NCI-H1694 treated with DMSO at 0.1 percent for 48 hours (cell line): ENCODE data around the gene SURF1.
A peak's percentile ranks its signal among the peaks of the same experiment; 100 is the strongest.
"Not testable (repeated sequence)": the region's sequence is repeated elsewhere in the genome, so short reads cannot be mapped to it uniquely, and the experiment has no call there.

ENCODE experiments used
- DNase-seq: peaks from one replicate; lab custom pipeline; 2025; lab: John Stamatoyannopoulos, UW

SURF1 gene

DNA sequence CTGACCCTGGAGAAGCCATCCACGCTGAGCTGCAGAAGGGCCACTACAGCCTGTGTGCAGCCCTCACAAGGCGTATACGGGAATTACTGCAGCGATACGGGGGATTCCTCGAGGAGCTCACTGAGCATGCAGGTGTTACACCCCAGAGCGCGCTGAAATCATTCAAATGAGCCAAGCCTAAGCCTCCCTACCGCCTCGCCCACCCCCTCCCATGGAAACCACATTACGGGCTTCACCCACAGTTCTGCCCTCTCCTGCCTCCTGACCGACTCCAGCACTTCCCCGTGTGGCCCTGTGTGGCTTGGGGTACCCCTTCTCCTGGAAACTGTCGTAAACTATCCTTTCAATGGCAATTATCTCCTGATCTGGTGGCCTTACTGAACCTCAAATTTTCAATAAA lies 33.6 kb downstream of the SURF1 start:
- no peak for DNase-seq

DNA sequence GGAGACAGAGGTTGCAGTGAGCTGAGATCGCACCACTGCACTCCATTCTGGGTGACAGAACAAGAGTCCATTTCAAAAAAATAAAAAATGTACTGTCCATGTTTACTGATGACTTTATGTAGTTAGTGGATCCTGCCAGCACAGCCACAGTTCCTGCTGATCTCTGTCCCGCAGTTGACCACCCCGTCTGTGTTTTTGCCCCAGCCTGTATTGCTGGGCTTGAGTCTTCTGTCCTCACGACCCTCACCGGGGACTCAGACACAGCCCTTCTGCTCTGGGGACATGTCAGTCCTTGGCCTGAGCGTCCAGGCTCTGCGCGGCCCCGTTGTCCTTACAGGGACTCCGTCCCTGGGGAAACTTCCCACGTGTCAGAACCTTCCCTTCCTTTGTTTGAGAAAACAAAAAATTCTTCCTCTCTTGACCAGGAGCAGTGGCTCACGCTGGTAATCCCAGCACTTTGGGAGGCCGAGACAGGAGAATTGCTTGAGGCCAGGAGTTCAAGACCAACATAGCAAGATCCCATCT lies 34.8 kb downstream of the SURF1 start:
- no peak for DNase-seq

DNA sequence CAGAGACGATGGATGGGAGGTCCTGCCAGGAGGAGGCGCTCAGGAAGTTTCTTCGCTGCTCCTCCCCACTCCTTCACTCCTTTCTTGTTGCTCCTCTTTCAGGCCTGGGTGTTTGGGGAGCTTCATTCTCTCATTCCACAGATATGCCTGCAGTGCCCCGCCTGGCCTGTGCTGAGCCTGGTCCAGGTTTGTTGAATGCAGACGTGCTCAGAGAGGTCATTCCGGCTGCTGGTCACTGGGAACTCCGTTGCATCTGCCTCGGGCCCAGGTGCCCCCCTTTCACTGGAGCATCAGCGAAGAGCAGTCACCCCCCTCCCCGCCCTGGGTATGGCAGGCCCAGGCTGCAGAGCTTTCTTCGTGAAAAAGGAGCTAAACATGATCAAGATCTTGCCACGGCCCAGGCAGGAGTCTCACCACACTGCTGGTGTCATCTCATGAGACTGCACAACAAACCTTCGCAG lies 35.8 kb downstream of the SURF1 start:
- no peak for DNase-seq

DNA sequence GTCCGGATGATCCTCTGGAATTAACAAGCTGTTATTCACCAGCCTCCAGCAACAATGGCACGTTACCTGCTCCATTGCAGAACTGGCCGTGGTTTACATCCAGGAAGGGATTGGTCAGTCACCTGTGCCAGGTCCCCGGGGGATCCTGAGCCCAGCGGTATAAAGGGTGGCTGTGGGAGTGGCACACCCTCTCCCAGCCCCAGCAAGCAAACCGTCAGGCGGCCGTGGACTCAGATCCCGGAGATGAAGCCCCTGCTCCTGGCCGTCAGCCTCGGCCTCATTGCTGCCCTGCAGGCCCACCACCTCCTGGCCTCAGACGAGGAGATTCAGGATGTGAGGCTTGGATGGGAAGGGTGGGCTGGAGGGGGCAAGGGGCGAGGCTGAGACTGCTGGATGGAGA lies 38.7 kb downstream of the SURF1 start:
- DNase-seq: not testable (repeated sequence)

DNA sequence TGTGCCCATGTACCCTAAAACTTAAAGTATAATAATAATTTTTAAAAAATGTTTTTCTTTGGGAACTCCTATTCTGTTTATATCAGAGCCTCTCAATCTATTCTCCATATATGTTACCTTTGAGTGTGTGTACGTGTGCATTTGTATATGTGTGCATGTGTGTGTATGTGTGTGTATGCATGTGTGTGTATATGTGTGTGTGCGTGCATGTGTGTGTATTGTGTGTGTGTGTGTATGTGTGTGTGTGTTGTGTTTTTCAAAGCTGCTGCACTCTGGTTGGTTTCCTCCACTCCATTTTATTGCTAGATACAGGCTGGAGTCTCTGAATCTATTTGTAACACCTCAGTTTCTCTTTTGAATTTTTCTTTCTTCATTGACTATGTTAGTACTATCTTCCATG lies 40.3 kb downstream of the SURF1 start:
- no peak for DNase-seq

DNA sequence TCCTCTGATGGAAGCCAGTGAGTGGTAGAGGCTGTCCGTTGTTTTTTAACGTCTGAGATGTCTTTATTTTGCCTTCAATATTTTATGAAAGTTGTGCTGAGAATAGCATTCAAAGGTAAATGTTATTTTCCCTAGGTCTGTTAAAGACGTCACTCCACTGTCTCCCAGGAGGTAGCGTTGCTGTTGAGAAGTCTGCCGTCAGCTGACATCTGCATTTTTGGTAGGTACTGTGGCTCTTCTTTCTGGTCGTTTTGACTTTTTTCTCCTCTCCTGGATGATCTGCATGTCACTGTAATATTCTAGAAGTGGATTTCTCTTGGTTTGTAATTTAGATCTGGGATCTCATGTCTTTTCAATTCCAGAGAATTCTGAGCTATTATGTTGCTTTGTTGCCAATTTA lies 46.7 kb downstream of the SURF1 start:
- DNase-seq: no peak

DNA sequence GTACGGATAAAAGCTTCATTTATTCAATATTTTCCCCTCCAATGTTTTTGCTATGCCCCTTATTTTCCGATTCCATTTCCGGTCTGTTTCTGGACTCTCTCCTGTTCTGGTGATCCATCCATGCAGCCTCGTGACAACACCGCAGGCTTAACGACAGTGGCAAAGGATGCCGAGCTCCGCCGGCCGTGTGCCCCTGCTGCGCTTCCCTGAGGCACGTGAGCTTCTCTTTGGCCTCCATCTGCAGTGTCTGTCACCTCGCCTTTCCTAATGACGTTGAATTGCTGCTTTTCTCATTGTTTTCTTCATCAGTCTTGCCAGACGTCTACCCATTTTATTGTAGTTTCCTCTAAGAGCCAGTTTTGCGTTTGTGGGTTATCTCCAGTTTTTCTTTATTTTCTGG lies 49.0 kb downstream of the SURF1 start:
- DNase-seq: no peak

DNA sequence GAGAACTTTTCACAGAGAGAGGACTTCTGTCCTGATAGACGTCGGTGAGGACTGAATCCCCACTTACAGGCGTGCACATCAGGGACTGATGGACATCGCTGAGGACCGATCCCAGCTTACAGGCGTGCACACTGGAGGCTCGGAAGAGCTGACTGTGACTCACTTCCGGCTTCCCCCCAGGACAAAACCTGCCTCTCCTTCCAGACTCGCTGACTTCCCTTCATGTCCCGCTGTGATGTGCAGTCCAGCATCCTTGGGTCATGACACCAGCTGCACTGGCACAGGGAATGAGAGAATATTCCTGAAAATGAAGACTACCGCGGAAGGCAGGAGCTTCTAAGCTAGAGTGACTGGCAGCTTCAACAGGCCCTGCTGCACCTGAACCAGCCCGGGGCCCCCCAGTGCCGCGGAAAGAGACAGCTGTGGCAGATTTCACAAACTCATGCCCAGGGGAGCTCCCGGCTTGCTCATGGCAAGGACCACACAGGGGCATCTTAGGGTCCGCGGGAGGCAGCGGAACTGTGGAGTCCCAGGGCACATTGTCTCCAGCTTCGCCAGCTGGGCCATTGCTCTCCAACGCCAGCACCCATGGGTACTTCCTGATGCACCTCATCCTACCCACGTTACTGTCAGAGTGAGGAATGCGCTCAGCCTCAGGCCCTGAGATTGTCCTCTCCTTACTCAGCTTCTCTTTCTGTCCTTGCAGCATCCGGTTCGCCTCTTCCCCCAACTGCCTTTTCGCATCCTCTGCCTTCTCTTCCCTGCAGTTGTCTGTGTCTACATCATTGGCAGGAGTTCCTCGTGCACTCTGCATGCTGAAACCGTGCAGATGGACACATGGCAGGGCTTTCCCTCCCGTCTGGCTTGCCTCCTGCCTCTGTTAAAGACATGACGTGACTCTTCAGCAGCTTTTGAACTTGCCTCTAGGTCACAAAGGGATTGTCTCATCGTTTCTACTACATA lies 49.8 kb downstream of the SURF1 start:
- DNase-seq: peak; percentile 46

DNA sequence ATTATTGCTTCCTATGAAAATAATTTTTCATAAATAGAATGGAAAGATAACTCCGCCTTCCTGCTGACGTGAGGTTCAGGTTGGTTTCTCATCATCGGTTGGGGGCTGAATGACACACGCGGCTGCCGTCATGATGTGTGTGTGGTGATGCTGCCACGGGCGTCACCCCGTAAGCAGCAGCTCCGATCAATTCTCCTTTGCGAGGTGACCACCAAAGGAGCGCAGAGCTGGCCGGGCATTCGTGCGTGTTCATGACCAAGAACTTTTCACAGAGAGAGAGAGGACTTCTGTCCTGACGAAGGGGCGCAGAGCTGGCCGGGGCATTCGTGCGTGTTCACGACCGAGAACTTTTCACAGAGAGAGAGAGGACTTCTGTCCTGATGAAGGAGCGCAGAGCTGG lies 50.6 kb downstream of the SURF1 start:
- DNase-seq: no peak

DNA sequence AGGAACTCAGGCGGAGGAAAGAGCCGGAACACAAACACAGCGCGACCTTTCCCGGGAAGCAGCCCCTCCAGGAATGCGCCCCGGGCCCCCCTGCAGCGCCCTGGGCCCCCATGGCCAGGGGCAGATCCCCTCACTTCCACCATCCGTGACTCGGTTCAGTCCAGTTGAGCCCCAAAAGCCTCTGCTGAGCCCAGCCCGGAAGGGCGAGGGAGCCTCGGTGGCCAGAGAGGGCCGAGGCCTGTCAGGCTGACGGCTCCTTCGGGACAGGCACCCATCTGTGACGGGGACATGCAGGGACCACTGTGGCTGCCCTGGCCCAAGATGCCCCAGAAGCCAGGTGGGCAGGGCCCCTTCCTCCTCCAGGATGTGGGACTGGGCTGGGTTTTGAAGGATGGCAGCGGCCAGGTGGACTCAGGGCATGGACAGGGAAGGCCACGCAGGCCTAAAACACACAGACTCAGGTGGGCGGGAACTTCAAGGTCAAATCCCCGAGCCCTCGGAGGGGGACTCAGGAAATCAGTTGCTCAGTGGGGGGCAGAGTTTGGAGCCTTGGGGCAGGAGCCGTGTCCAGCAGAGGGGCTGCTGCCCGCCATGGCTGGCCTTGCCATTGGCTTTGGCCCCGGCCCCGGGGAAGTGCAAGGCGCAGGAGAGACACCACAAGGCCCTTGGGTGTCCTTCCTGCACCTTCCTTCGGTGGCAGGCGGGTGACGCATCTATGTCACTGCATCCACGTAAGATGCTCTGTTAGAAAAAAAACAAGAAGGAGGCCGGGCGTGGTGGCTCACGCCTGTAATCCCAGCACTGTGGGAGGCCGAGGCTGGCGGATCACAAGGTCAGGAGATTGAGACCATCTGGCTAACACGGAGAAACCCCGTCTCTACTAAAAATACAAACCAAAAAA lies 51.6 kb downstream of the SURF1 start:
- DNase-seq: no peak

DNA sequence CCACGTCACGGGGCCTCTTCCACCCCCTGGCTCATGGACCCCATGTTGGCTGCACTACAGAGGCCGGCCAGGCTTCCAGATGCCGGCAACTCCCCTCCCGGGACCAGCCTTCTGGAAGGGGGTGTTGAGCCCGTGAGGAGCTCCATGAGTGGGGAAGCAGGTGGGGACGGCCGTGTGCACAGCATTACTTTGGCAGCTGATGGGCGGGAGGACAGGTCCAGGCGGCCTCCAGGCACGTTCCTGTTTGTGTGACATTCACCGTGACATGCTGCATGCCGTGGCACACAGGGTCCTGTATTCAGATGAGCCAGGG lies 52.2 kb downstream of the SURF1 start:
- peak; percentile 49 for DNase-seq

DNA sequence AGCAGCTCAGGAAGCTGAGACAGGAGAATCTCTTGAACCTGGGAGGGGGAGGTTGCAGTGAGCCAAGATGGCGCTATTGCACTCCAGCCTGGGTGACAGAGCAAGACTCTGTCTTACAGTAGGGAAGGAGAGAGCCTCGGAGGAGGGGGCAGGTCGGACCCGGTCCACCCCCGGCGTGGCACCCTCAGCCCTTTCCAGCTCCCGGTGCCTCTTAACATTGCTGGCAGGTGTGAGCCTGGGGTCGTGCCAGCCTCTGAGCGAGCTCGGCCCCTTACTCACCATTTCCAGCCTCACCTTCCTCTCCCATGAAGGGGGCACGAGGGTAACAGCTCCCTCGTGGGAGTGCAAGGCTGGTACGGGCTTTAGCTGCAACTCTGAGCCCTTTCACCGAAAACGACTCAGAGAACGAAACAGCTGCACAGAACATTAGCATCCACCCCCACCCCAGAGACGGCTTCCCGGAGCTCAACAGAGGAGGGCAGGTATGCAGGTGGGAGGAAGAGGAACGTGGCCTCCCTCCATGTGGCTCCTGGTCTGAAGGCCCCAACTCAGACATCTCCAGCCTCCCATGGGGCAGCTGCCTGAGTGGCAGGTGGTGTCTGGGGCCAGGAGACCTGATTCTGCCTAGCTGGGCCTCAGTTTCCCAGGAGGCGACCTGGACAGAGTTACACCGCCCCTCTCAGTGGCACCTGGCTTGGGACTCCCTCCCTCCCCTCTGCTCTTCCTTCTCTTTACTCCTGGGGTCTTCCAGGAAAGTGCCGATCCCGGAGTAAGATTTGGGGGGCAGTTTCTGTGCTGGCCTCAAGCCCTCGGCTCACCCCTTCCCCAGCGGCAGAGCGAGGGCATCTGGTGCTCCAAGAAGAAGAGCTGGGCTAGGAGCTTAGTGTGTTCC lies 52.8 kb downstream of the SURF1 start:
- no peak for DNase-seq
